Measurements from ENCODE around the gene IRAK3. TPM values are rescaled to one million over a fixed set of nuclear protein-coding genes. Genes with fewer than 3 reads are reported as not detected.

Gene IRAK3
- total and polyA plus RNA-seq, 2 donors (not counting 3 experiments of a cell fraction or from before 2014, with no cell fraction given): 2.3 to 8.5 TPM

GRCh38 chr12:66176105-66176900 is 12.7 kb upstream of the IRAK3 start:
- no peaks in the 10 kb centered on the region for H4K20me1 ChIP-seq (replicated peaks; ENCODE audit: control insufficient read depth, extremely low read depth, insufficient read depth, low read length)
- H3K4me2 ChIP-seq (ENCODE audit: insufficient read depth, low read length): peak overlapping the region; percentile 73
- ChIA-PET CTCF (interaction anchor here (1.0 to 3.2 kb wide), 7 partner anchors 13 to 93 kb away, joined by 3 to 15 read pairs (median 6); partner anchors contain the start of gene IRAK3), POLR2A (interaction anchor here (0.7 kb wide), 1 partner anchor 31 kb away, joined by 3 read pairs; no protein-coding TSS in a partner anchor)
- H3K9me1 ChIP-seq (replicated peaks; ENCODE audit: control insufficient read depth, extremely low read depth, insufficient read depth, low read length): no peaks in the 10 kb centered on the region
- TF ChIP-seq POLR2A (IDR thresholded peaks at IDR 0.05; ENCODE audit: low read depth, low read length) (no peak), POLR2AphosphoS5 (IDR thresholded peaks at IDR 0.05; ENCODE audit: insufficient read depth, low read depth, low read length) (no peak), MYC (IDR thresholded peaks at IDR 0.05; ENCODE audit: low read depth, low read length) (no peak), CTCF (IDR thresholded peaks at IDR 0.05; ENCODE audit: extremely low read depth in 1 of 2, insufficient read depth in 1 of 2, low read depth in 1 of 2, low read length in 2 of 2) (no peak), EZH2 (IDR thresholded peaks at IDR 0.05; ENCODE audit: borderline replicate concordance, low read depth, low read length, severe bottlenecking) (no peak), FOS (IDR thresholded peaks at IDR 0.05; ENCODE audit: borderline replicate concordance, insufficient read depth, low read length) (no peak), JUN (IDR thresholded peaks at IDR 0.05; ENCODE audit: borderline replicate concordance, insufficient read depth, insufficient read length, low read depth) (peak; percentile 21), MAX (IDR thresholded peaks at IDR 0.05; ENCODE audit: insufficient read depth, insufficient read length) (no peak), GATA2 (IDR thresholded peaks at IDR 0.05; ENCODE audit: insufficient read depth, insufficient read length, low read depth, low read length) (peak; percentile 48)
- FAIRE-seq (peak; percentile 85), DNase-seq (ENCODE audit: low read depth, low spot score) (peak; percentile 75)
- no peaks in the 10 kb centered on the region for H3K9me3 ChIP-seq (replicated peaks; ENCODE audit: control insufficient read depth, insufficient read depth, low read length)
- no peak overlapping the region for H3K4me3 ChIP-seq (replicated peaks in 1 of 3; ENCODE audit: insufficient read depth in 1 of 3, low read depth in 1 of 3, low read length in 3 of 3)
- no peaks in the 10 kb centered on the region for H3K27me3 ChIP-seq (ENCODE audit: control insufficient read depth in 2 of 2, insufficient read depth in 2 of 2, low read length in 2 of 2)
- H3K9ac ChIP-seq (replicated peaks; ENCODE audit: extremely low read depth, insufficient read depth, low read length): no peak overlapping the region
- no peak overlapping the region for H2AFZ ChIP-seq (ENCODE audit: low read depth, low read length)
- H3K79me2 ChIP-seq (ENCODE audit: control insufficient read depth, insufficient read depth, low read length): no peaks in the 10 kb centered on the region
- H3K4me1 ChIP-seq (ENCODE audit: control insufficient read depth, extremely low read depth, insufficient read depth, low read length): peaks cover 12% of the 10 kb centered on the region
- dilution Hi-C loops (cut with MboI; ENCODE audit: extremely low pct_ligation_motif_present, low sequenced_read_pairs): no loop called here
- no peaks in the 10 kb centered on the region for H3K36me3 ChIP-seq (ENCODE audit: control insufficient read depth in 2 of 2, extremely low read depth in 1 of 2, insufficient read depth in 2 of 2, low read length in 2 of 2)
- intact Hi-C loops (cut with micrococcal nuclease): no loop called here
- no peak overlapping the region for H3K27ac ChIP-seq (ENCODE audit: insufficient read depth, low read depth, low read length)
- BruUV-seq (replicated peaks): no TSS peak

All from endothelial cell of umbilical vein (primary cell).